MM.1S (cell line): Measurements from ENCODE around the gene CYP4B1.
A peak's percentile ranks its signal among the peaks of the same experiment; 100 is the strongest.
"Not testable (repeated sequence)": the region's sequence is repeated elsewhere in the genome, so short reads cannot be mapped to it uniquely, and the experiment has no call there.

ENCODE experiments used
- DNase-seq: peaks from one replicate; pipeline ENCODE4 v3.0.0-alpha.2; 2015
- H2AFZ ChIP-seq: fragments of 300-600 bp; sonication (generic); 2 replicates; pipeline ENCODE4 v1.6.0; 2016; ENCODE audit warnings: antibody characterized with exemption, low read length
- H3F3A ChIP-seq: fragments of 300-600 bp; sonication (generic); 2 replicates; pipeline ENCODE4 v1.6.1; 2016; ENCODE audit warnings: mild to moderate bottlenecking, antibody characterized with exemption, low read length, moderate library complexity, mixed read lengths; ENCODE audit not compliant: insufficient read depth
- H3K27ac ChIP-seq: fragments of 300-600 bp; sonication (generic); 2 replicates; pipeline ENCODE4 v1.5.1; 2016; ENCODE audit warnings: mild to moderate bottlenecking, low read length
- H3K27me3 ChIP-seq: fragments of 300-600 bp; sonication (generic); replicated peaks from 2 replicates; pipeline ENCODE4 v1.6.0; 2016; ENCODE audit warnings: low read length; ENCODE audit not compliant: insufficient read depth
- H3K36me3 ChIP-seq: fragments of 300-600 bp; sonication (generic); replicated peaks from 2 replicates; pipeline ENCODE4 v1.6.1; 2016; ENCODE audit warnings: mild to moderate bottlenecking, low read length, mixed read lengths; ENCODE audit not compliant: insufficient read depth
- H3K4me1 ChIP-seq: fragments of 300-600 bp; sonication (generic); 2 replicates; pipeline ENCODE4 v1.6.1; 2016; ENCODE audit warnings: low read length, mixed read lengths
- H3K4me2 ChIP-seq: fragments of 300-600 bp; sonication (generic); 2 replicates; pipeline ENCODE4 v1.6.0; 2016; ENCODE audit warnings: low read depth, low read length
- H3K4me3 ChIP-seq: fragments of 300-600 bp; sonication (generic); 2 replicates; pipeline ENCODE4 v1.5.1; 2016; ENCODE audit warnings: low read length, mixed read lengths
- H3K79me2 ChIP-seq: fragments of 300-600 bp; sonication (generic); 2 replicates; pipeline ENCODE4 v1.6.1; 2016; ENCODE audit warnings: mixed run types, low read length, mixed read lengths
- H3K9ac ChIP-seq: fragments of 300-600 bp; sonication (generic); 2 replicates; pipeline ENCODE4 v1.6.1; 2016; ENCODE audit warnings: low read length, mixed read lengths
- H3K9me2 ChIP-seq: fragments of 300-600 bp; sonication (generic); replicated peaks from 2 replicates; pipeline ENCODE4 v1.6.1; 2016; ENCODE audit warnings: mild to moderate bottlenecking, low read length, mixed read lengths; ENCODE audit not compliant: insufficient read depth
- H3K9me3 ChIP-seq: fragments of 300-600 bp; sonication (generic); replicated peaks from 2 replicates; pipeline ENCODE4 v1.6.1; 2016; ENCODE audit warnings: mild to moderate bottlenecking, low read length, mixed read lengths; ENCODE audit not compliant: insufficient read depth
- H4K20me1 ChIP-seq: fragments of 300-600 bp; sonication (generic); 2 replicates; pipeline ENCODE4 v1.6.1; 2016; ENCODE audit warnings: mild to moderate bottlenecking, low read length, moderate library complexity, mixed read lengths; ENCODE audit not compliant: insufficient read depth
- CTCF ChIP-seq: fragments of 300-600 bp; sonication (generic); IDR thresholded peaks from 2 replicates; pipeline ENCODE4 v1.5.1; 2016; ENCODE audit warnings: antibody characterized with exemption, low read length, mixed read lengths
- EZH2 ChIP-seq: fragments of 300-600 bp; sonication (generic); optimal IDR thresholded peaks from 2 replicates; pipeline ENCODE3; 2017; ENCODE audit warnings: low read depth, mild to moderate bottlenecking, antibody characterized with exemption, low read length, mixed read lengths
- EZH2phosphoT487 ChIP-seq: fragments of 300-600 bp; sonication (generic); IDR thresholded peaks from 2 replicates; pipeline ENCODE4 v1.6.1; 2018; ENCODE audit warnings: antibody characterized with exemption, low read length

CYP4B1 gene

GRCh38 chr1:46830665-46831322 lies 31.9 kb downstream of the CYP4B1 start:
- Histone ChIP-seq H3K4me3 (no peak overlapping the region), H3K27ac (no peak overlapping the region), H4K20me1 (no peaks in the 10 kb centered on the region), H3K4me2 (no peak overlapping the region), H3K4me1 (no peaks in the 10 kb centered on the region), H3K9ac (no peak overlapping the region), H3K36me3 (no peaks in the 10 kb centered on the region), H2AFZ (no peak overlapping the region), H3K27me3 (no peaks in the 10 kb centered on the region), H3K9me2 (no peaks in the 10 kb centered on the region), H3K79me2 (no peaks in the 10 kb centered on the region), H3F3A (no peaks in the 10 kb centered on the region), H3K9me3 (no peaks in the 10 kb centered on the region)
- TF ChIP-seq EZH2: no peak
- no peak for TF ChIP-seq EZH2phosphoT487
- no peak for TF ChIP-seq CTCF
- DNase-seq: peak; percentile 13

- not testable (repeated sequence) for H3K9ac ChIP-seq, H3K27me3 ChIP-seq
Observed at GRCh38 chr1:46835469-46835868, 36.6 kb downstream of the CYP4B1 start.

GRCh38 chr1:46846386-46846785 lies 47.5 kb downstream of the CYP4B1 start:
- H3K9ac ChIP-seq, H3K9me3 ChIP-seq, DNase-seq, H4K20me1 ChIP-seq, H3F3A ChIP-seq, H2AFZ ChIP-seq, H3K9me2 ChIP-seq, H3K36me3 ChIP-seq, H3K79me2 ChIP-seq, H3K27ac ChIP-seq, H3K27me3 ChIP-seq, H3K4me1 ChIP-seq, H3K4me3 ChIP-seq, H3K4me2 ChIP-seq: not testable (repeated sequence)

More at GRCh38 chr1:46835469-46835868, 36.6 kb downstream of the CYP4B1 start:
- not testable (repeated sequence) for H3K27ac ChIP-seq, DNase-seq, H2AFZ ChIP-seq, H3K4me2 ChIP-seq, H3F3A ChIP-seq, H4K20me1 ChIP-seq, H3K9me3 ChIP-seq, H3K79me2 ChIP-seq, H3K4me1 ChIP-seq, H3K4me3 ChIP-seq, H3K36me3 ChIP-seq, H3K9me2 ChIP-seq

DNA sequence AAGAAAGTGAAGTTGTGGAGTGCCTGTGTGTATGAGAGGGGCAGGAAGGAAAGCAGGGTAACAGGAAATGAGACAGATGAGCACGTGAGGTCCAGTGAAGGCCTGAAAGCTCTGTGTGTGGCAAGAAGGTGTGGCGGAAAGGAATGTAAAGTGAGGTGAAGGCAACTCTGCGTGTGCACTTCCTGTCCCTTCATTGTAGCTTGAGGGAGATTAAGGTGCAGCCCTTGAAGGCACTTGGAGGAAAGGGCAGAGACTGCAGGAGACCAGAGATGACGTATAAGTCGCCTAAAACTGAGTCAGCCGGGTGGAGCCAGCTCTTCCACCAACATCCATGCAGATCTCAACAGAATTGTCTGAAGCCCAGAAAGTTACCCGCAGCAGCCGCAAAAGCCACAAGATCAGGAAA lies 58.8 kb downstream of the CYP4B1 start:
- not testable (repeated sequence) for H3K36me3 ChIP-seq, H3K9ac ChIP-seq, H3F3A ChIP-seq, H3K79me2 ChIP-seq, H2AFZ ChIP-seq, H4K20me1 ChIP-seq, H3K4me1 ChIP-seq, H3K27ac ChIP-seq, H3K9me2 ChIP-seq, H3K9me3 ChIP-seq
- Histone ChIP-seq H3K4me2 (peak overlapping the region; percentile 54; the same call in 1 of the 2 replicates), H3K27me3 (peaks cover 34% of the 10 kb centered on the region), H3K4me3 (peak overlapping the region; percentile 32; the same call in 1 of the 2 replicates)
- DNase-seq: peak; percentile 65

- Histone ChIP-seq H3K4me1 (no peaks in the 10 kb centered on the region), H3K9me2 (no peaks in the 10 kb centered on the region), H2AFZ (no peak overlapping the region), H3K27ac (no peak overlapping the region), H3F3A (peaks cover 4% of the 10 kb centered on the region; the same call in 1 of the 2 replicates), H3K4me2 (no peak overlapping the region), H3K27me3 (peaks cover 28% of the 10 kb centered on the region), H3K9ac (no peak overlapping the region), H4K20me1 (no peaks in the 10 kb centered on the region), H3K9me3 (no peaks in the 10 kb centered on the region), H3K79me2 (no peaks in the 10 kb centered on the region), H3K36me3 (no peaks in the 10 kb centered on the region), H3K4me3 (no peak overlapping the region)
- no peak for DNase-seq
- no peak for TF ChIP-seq EZH2phosphoT487
- no peak for TF ChIP-seq EZH2
- TF ChIP-seq CTCF: no peak
Observed at GRCh38 chr1:46862348-46862747, 63.5 kb downstream of the CYP4B1 start.
